ENCODE data around the gene MAP3K5. TPM values are rescaled to one million over a fixed set of nuclear protein-coding genes. Genes with fewer than 3 reads are reported as not detected.
A peak's percentile ranks its signal among the peaks of the same experiment; 100 is the strongest.

The MAP3K5 gene
- total and polyA plus RNA-seq, 9 of the 15 experiments (the other 6 are each of a cell fraction or from before 2014, with no cell fraction given) = 2.2 to 13.0 (median 9.9) TPM

- TF ChIP-seq EP400 (IDR thresholded peaks at IDR 0.05) (no peak), FOXP4 (CRISPR knock-in tag; IDR thresholded peaks at IDR 0.05; ENCODE audit: borderline replicate concordance) (no peak), IFI16 (CRISPR knock-in tag; IDR thresholded peaks at IDR 0.05) (no peak), REST (IDR thresholded peaks at IDR 0.05; ENCODE audit: borderline replicate concordance) (peak; percentile 35; the same call in 1 of the 2 replicates), REST (CRISPR knock-in tag; IDR thresholded peaks at IDR 0.05; ENCODE audit: low read depth) (no peak), POLR3G (IDR thresholded peaks at IDR 0.05; ENCODE audit: extremely low read depth, insufficient read length, insufficient replicate concordance) (no peak), ZNF75A (CRISPR knock-in tag; IDR thresholded peaks at IDR 0.05) (no peak), MED1 (CRISPR knock-in tag; IDR thresholded peaks at IDR 0.05; ENCODE audit: borderline replicate concordance) (no peak)
- TF ChIP-seq, protein P1, sequence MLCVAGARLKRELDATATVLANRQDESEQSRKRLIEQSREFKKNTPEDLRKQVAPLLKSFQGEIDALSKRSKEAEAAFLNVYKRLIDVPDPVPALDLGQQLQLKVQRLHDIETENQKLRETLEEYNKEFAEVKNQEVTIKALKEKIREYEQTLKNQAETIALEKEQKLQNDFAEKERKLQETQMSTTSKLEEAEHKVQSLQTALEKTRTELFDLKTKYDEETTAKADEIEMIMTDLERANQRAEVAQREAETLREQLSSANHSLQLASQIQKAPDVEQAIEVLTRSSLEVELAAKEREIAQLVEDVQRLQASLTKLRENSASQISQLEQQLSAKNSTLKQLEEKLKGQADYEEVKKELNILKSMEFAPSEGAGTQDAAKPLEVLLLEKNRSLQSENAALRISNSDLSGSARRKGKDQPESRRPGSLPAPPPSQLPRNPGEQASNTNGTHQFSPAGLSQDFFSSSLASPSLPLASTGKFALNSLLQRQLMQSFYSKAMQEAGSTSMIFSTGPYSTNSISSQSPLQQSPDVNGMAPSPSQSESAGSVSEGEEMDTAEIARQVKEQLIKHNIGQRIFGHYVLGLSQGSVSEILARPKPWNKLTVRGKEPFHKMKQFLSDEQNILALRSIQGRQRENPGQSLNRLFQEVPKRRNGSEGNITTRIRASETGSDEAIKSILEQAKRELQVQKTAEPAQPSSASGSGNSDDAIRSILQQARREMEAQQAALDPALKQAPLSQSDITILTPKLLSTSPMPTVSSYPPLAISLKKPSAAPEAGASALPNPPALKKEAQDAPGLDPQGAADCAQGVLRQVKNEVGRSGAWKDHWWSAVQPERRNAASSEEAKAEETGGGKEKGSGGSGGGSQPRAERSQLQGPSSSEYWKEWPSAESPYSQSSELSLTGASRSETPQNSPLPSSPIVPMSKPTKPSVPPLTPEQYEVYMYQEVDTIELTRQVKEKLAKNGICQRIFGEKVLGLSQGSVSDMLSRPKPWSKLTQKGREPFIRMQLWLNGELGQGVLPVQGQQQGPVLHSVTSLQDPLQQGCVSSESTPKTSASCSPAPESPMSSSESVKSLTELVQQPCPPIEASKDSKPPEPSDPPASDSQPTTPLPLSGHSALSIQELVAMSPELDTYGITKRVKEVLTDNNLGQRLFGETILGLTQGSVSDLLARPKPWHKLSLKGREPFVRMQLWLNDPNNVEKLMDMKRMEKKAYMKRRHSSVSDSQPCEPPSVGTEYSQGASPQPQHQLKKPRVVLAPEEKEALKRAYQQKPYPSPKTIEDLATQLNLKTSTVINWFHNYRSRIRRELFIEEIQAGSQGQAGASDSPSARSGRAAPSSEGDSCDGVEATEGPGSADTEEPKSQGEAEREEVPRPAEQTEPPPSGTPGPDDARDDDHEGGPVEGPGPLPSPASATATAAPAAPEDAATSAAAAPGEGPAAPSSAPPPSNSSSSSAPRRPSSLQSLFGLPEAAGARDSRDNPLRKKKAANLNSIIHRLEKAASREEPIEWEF (CRISPR knock-in tag; IDR thresholded peaks at IDR 0.05) = no peak
Measured at GRCh38 chr6:136547336-136547735, 244.9 kb downstream of the MAP3K5 start (continued).
